Myocyte (in vitro differentiated cells): Measurements from ENCODE around the gene RAPGEF1. TPM values are rescaled to one million over a fixed set of nuclear protein-coding genes. Genes with fewer than 3 reads are reported as not detected.

Source experiments
- DNase-seq: peaks from one replicate; pipeline ENCODE4 v3.0.0-alpha.2; 2012; ENCODE audit warnings: low read depth
- total RNA-seq: library from RNA; depleted of rRNA; stranded (reverse); fragments of >200 nt; gene quantifications from 2 replicates; pipeline ENCODE4 v1.2.3, GENCODE V29; 2014

Gene RAPGEF1
- total RNA-seq, 1 donor from 2014 or later = 290 TPM

GRCh38 chr9:131575946-131576853 is 163.7 kb downstream of the RAPGEF1 start:
- no peak for DNase-seq

- no peak for DNase-seq
These were observed 164.9 kb downstream of the RAPGEF1 start for GRCh38 chr9:131574730-131575640.

GRCh38 chr9:131567910-131568309 is 172.0 kb downstream of the RAPGEF1 start:
- no peak for DNase-seq

GRCh38 chr9:131566158-131566557 is 173.7 kb downstream of the RAPGEF1 start:
- no peak for DNase-seq

- no peak for DNase-seq
These were observed 174.5 kb downstream of the RAPGEF1 start for GRCh38 chr9:131565369-131565768.

GRCh38 chr9:131562032-131562959 is 177.6 kb downstream of the RAPGEF1 start:
- DNase-seq = no peak

GRCh38 chr9:131559421-131560000 is 180.4 kb downstream of the RAPGEF1 start:
- no peak for DNase-seq

GRCh38 chr9:131557855-131558548 is 181.9 kb downstream of the RAPGEF1 start:
- no peak for DNase-seq

- DNase-seq = no peak
These were observed 183.8 kb downstream of the RAPGEF1 start for GRCh38 chr9:131555841-131556673.

GRCh38 chr9:131554843-131555351 is 185.0 kb downstream of the RAPGEF1 start:
- DNase-seq = no peak

- no peak for DNase-seq
These were observed 185.6 kb downstream of the RAPGEF1 start for GRCh38 chr9:131554087-131554842.

GRCh38 chr9:131552030-131552429 is 187.8 kb downstream of the RAPGEF1 start:
- no peak for DNase-seq

GRCh38 chr9:131550465-131550864 is 189.4 kb downstream of the RAPGEF1 start:
- DNase-seq = peak; percentile 48

- DNase-seq = peak; percentile 71
These were observed 190.7 kb downstream of the RAPGEF1 start for GRCh38 chr9:131549186-131549585.

GRCh38 chr9:131546336-131547084 is 193.4 kb downstream of the RAPGEF1 start:
- DNase-seq = no peak

- no peak for DNase-seq
These were observed 194.0 kb downstream of the RAPGEF1 start for GRCh38 chr9:131545786-131546335.
